Vagina (tissue), 2 donors: ENCODE measurements around the gene ABCC6.

Source experiments
- POLR2A ChIP-seq, 2 donors: fragments of 450-650 bp; IDR thresholded peaks; one replicate each; pipeline ENCODE4 v1.6.1; 2017; ENCODE audit warnings: antibody characterized with exemption in 2 of 2, mild to moderate bottlenecking in 2 of 2, moderate library complexity in 2 of 2
- TF ChIP-seq, protein P1 (sequence below), 3 experiments: fragments of 450-650 bp in 2 of 3; fragments of 200-600 bp in 1 of 3; sonication (generic) in 1 of 3; IDR thresholded peaks; one replicate each; pipeline ENCODE4 v1.5.1; 2017 to 2019; ENCODE audit warnings: antibody characterized with exemption in 3 of 3, mild to moderate bottlenecking in 2 of 3, moderate library complexity in 2 of 3

DNA sequence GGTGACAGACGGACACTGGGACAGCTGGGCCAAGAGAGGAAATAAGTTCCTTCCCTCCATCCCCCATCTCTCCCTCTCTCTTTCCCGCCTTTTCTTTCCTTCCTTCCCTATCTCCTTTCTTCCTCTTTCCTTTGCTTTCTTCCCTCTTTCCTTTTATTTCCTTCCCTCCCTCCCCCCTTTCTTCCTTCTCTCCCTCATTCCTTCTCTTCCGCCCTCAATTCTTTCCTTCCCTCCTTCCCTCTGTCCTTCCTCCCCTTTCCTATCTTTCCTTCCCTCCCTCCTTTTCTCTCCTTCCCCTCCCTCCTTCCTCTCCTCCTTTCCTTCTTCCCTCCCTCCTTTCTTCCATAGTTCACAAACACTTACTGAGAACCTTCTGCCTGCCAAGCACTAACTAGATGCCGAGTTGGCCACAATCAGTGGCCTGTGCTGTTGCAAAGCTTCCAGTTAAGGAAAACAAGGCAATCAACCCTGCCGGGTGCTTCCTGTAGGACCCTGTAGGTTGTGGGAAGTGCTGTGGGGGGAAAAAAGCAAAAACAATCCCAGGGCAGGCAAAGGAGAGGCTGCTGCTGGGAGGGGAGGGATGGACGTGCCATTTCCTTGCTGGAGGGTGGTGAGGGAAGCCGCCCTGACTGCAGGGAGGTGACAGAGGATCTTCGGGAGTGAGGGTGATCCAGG is 31.7 kb downstream of the ABCC6 start:
- TF ChIP-seq, protein P1, sequence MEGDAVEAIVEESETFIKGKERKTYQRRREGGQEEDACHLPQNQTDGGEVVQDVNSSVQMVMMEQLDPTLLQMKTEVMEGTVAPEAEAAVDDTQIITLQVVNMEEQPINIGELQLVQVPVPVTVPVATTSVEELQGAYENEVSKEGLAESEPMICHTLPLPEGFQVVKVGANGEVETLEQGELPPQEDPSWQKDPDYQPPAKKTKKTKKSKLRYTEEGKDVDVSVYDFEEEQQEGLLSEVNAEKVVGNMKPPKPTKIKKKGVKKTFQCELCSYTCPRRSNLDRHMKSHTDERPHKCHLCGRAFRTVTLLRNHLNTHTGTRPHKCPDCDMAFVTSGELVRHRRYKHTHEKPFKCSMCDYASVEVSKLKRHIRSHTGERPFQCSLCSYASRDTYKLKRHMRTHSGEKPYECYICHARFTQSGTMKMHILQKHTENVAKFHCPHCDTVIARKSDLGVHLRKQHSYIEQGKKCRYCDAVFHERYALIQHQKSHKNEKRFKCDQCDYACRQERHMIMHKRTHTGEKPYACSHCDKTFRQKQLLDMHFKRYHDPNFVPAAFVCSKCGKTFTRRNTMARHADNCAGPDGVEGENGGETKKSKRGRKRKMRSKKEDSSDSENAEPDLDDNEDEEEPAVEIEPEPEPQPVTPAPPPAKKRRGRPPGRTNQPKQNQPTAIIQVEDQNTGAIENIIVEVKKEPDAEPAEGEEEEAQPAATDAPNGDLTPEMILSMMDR (IDR thresholded peaks at IDR 0.05): no peak
- TF ChIP-seq POLR2A (IDR thresholded peaks at IDR 0.05): no peak
